Body of pancreas (tissue), 4 donors: ENCODE results near the gene PALM. TPM values are rescaled to one million over a fixed set of nuclear protein-coding genes. Genes with fewer than 3 reads are reported as not detected.

Experiments used
- ATAC-seq: fragments of 150-250 bp; one replicate; pipeline ENCODE4 v1.9.1; 2016
- DNase-seq, 4 donors: peaks; one replicate each; pipeline ENCODE4 v3.0.0-alpha.2; 2019
- H3K27ac ChIP-seq, 4 donors: fragments of 200-600 bp; sonication (generic); 1 replicate in 3 of 4; 2 replicates in 1 of 4; pipeline versions ENCODE4 v1.5.1 to v1.6.1; 2016 to 2019; ENCODE audit warnings: mild to moderate bottlenecking in 1 of 4, mixed read lengths in 1 of 4, moderate library complexity in 1 of 4
- H3K27me3 ChIP-seq, 2 donors: fragments of 200-600 bp; sonication (generic); one replicate each; pipeline ENCODE4 v1.6.0; 2016; ENCODE audit warnings: mild to moderate bottlenecking in 1 of 2
- H3K36me3 ChIP-seq, 2 donors: fragments of 200-600 bp; sonication (generic); replicated peaks in 1 of 2; 2 replicates each; pipeline ENCODE4 v1.5.1; 2016; ENCODE audit warnings: low read depth in 2 of 2; ENCODE audit not compliant: insufficient read depth in 1 of 2
- H3K4me1 ChIP-seq: fragments of 200-600 bp; sonication (generic); one replicate; pipeline ENCODE4 v1.6.0; 2016
- H3K4me3 ChIP-seq, 2 donors: fragments of 200-600 bp; sonication (generic); 1 replicate in 1 of 2; 2 replicates in 1 of 2; pipeline ENCODE4 v1.5.1; 2016 to 2019
- H3K9me3 ChIP-seq, 3 donors: fragments of 200-600 bp; sonication (generic); 1 replicate in 2 of 3; 2 replicates in 1 of 3; pipeline ENCODE4 v1.5.1; 2016
- CTCF ChIP-seq, 7 experiments: fragments of 450-650 bp in 4 of 7; fragments of 200-600 bp in 3 of 7; sonication (generic) in 3 of 7; IDR thresholded peaks; one replicate each; pipeline ENCODE4 v1.5.1; 2016 to 2019; ENCODE audit warnings: antibody characterized with exemption in 7 of 7
- POLR2A ChIP-seq, 3 donors: fragments of 450-650 bp; IDR thresholded peaks; one replicate each; pipeline ENCODE4 v1.6.1; 2016; ENCODE audit warnings: antibody characterized with exemption in 3 of 3, mild to moderate bottlenecking in 2 of 3
- WGBS, 2 donors: methylation state at CpG; one replicate each; pipeline ENCODE4 v1.1.5; 2017; 5-methylcytosine and 5-hydroxymethylcytosine counted together
- intact Hi-C: fragments of 100-400 bp; cut with DNase I; formaldehyde crosslinking; loops from one replicate; pipeline ENCODE4 v1.15.1; 2023
- total RNA-seq, 2 donors: library from RNA; depleted of rRNA; stranded (reverse); fragments of >200 nt; gene quantifications; one replicate each; pipeline ENCODE4 v1.1.0, GENCODE V29; 2016

The PALM gene
- total RNA-seq, 2 donors from 2014 or later = 14.8 to 32.6 TPM

- peaks cover 10% of the 10 kb centered on the region for H3K4me1 ChIP-seq
- H3K27me3 ChIP-seq = peaks cover 0 to 7% of the 10 kb centered on the region in 2 donors
- no peak overlapping the region for H3K27ac ChIP-seq
- intact Hi-C loops = no loop called here
- H3K4me3 ChIP-seq = no peak overlapping the region
- H3K9me3 ChIP-seq = no peaks in the 10 kb centered on the region
- no peaks in the 10 kb centered on the region for H3K36me3 ChIP-seq
- WGBS, 2 donors = 10 to 23% methylated on average over 6 to 40 of the region's 50 CpGs
- peak in 1 of 3 donors; percentile 16 for TF ChIP-seq POLR2A (IDR thresholded peaks at IDR 0.05)
- TF ChIP-seq CTCF (IDR thresholded peaks at IDR 0.05) = no peak
- DNase-seq (peak; percentile 55 to 74 (median 71)), ATAC-seq (peak; percentile 54)
Measured at GRCh38 chr19:703651-704446, 4.9 kb upstream of the PALM start.

- Histone ChIP-seq H3K27me3 (peaks cover 0 to 10% of the 10 kb centered on the region in 2 donors), H3K27ac (no peak overlapping the region), H3K4me3 (no peak overlapping the region), H3K4me1 (peaks cover 14% of the 10 kb centered on the region), H3K9me3 (no peaks in the 10 kb centered on the region), H3K36me3 (no peaks in the 10 kb centered on the region)
- no peak for ATAC-seq
- TF ChIP-seq POLR2A (IDR thresholded peaks at IDR 0.05) = no peak
- TF ChIP-seq CTCF (IDR thresholded peaks at IDR 0.05) = no peak
- no peak for DNase-seq
- 16 to 30% methylated on average over 13 to 14 of the region's 14 CpGs for WGBS, 2 donors
- intact Hi-C loops = no loop called here
Measured at GRCh38 chr19:704447-704741, 4.3 kb upstream of the PALM start.

GRCh38 chr19:709196-709964 is 645 bp downstream of the PALM start:
- Histone ChIP-seq H3K4me1 (peaks cover 17% of the 10 kb centered on the region), H3K9me3 (no peaks in the 10 kb centered on the region), H3K27ac (peak overlapping the region in 1 of 4 donors; percentile 21), H3K36me3 (no peaks in the 10 kb centered on the region), H3K4me3 (no peak overlapping the region), H3K27me3 (peaks cover 0 to 10% of the 10 kb centered on the region in 2 donors)
- no peak for TF ChIP-seq CTCF (IDR thresholded peaks at IDR 0.05)
- no peak for TF ChIP-seq POLR2A (IDR thresholded peaks at IDR 0.05)
- 6% methylated on average over 49 of the region's 78 CpGs; no CpG with 5 or more reads in 1 of the 2 donors for WGBS, 2 donors
- ATAC-seq (no peak), DNase-seq (no peak)
- intact Hi-C loops = no loop called here

GRCh38 chr19:709965-710571 is 1.3 kb downstream of the PALM start:
- Histone ChIP-seq H3K27ac (no peak overlapping the region), H3K9me3 (no peaks in the 10 kb centered on the region), H3K4me3 (no peak overlapping the region), H3K4me1 (peaks cover 17% of the 10 kb centered on the region), H3K27me3 (peaks cover 0 to 10% of the 10 kb centered on the region in 2 donors), H3K36me3 (no peaks in the 10 kb centered on the region)
- 32 to 42% methylated on average over 14 to 22 of the region's 27 CpGs for WGBS, 2 donors
- ATAC-seq (no peak), DNase-seq (no peak)
- intact Hi-C loops = no loop called here
- no peak for TF ChIP-seq POLR2A (IDR thresholded peaks at IDR 0.05)
- no peak for TF ChIP-seq CTCF (IDR thresholded peaks at IDR 0.05)
